Stimulated activated CD8-positive, alpha-beta memory T cell treated with anti-CD3 and anti-CD28 coated beads, Interleukin-12 subunit alpha, Interleukin-12 subunit beta, amount 100 ng/mL, for 4 hours (primary cell): Measurements from ENCODE around the gene TPM3.
"Not testable (repeated sequence)": the region's sequence is repeated elsewhere in the genome, so short reads cannot be mapped to it uniquely, and the experiment has no call there.

Experiments used
- DNase-seq: peaks from one replicate; pipeline ENCODE4 v3.0.0-alpha.2; 2020; ENCODE audit warnings: low read depth

Gene TPM3

DNA sequence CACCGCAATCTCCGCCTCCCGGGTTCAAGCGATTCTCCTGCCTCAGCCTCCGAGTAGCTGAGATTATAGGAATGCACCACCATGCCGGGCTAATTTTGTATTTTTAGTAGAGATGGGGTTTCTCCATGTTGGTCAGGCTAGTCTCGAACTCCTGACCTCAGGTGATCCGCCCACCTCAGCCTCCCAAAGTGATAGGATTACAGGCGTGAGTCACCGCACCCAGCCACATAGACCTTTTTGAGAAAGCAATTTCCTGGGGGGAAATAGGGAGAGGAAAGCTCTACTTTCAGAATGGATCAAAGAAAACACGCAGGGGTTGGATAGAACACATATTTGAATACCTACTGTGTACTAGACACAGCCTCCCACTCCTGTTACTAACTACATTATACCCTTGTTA is 13.9 kb upstream of the TPM3 start:
- not testable (repeated sequence) for DNase-seq

GRCh38 chr1:154199563-154199879 is 7.6 kb upstream of the TPM3 start:
- DNase-seq: no peak

GRCh38 chr1:154198756-154199562 is 7.1 kb upstream of the TPM3 start:
- no peak for DNase-seq

DNA sequence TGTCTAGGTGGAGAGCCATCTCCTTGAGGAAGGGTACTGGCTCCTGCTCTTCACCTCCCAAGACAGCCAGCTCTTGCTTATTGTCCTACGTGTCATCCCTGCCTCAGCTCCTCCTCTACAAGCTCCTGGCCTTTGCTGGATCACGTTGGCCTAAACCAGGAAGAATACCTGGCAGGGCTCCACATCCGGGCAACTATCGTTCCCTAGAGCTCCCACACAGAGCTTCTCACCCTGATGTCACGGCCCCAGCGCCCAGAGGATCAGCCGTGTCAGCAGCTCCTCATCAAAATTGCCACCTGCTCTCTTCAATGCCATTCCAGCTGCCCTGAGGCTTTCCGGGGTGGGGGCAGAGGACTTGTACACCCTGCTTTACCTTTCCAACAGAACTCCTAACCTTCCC is 1.9 kb upstream of the TPM3 start:
- no peak for DNase-seq

- DNase-seq: no peak
These were observed 576 bp upstream of the TPM3 start for GRCh38 chr1:154192476-154192875.

- DNase-seq: no peak
These were observed 1.4 kb downstream of the TPM3 start for GRCh38 chr1:154190550-154190949.

GRCh38 chr1:154186852-154187501 is 4.9 kb downstream of the TPM3 start:
- DNase-seq: no peak

GRCh38 chr1:154186177-154186576 is 5.7 kb downstream of the TPM3 start:
- DNase-seq: peak; percentile 30

GRCh38 chr1:154183046-154183915 is 8.6 kb downstream of the TPM3 start:
- DNase-seq: peak; percentile 87

DNA sequence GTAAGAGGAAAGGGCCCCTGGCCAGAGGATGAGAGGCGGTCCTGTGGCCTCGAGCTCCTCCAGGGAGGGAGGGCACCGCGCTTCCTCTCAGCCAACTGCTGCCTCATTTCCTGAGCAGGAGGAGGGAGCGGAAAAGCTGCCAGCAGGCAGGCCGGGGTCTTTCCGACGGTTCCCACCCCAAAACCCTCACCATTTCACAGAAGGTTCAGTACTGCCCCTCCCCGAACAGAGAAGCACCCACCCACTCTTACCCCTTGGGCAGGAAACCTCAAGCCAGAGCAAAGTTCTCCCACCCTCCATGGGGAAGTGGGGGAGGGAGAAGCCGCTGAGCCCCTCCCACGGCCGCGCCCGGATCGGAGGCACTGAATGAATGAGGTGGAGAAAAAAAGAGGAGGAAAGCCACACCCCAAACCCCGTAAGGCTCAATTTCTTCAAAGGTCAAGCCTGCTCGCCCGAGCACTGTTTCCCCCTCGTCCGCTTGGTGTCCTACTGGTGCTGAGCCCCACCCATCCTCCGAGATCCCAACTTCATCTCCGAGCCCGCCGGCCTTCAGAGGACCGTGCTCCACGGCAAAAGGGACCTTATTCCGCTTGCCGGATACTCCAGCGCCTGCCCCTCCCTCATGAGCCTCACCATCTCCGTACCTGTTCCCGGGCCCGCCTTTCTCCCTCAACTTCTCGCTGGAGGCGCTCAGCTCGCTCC is 9.4 kb downstream of the TPM3 start:
- DNase-seq: peak; percentile 51

- no peak for DNase-seq
These were observed 10.0 kb downstream of the TPM3 start for GRCh38 chr1:154181944-154182343.

GRCh38 chr1:154179946-154180687 is 11.8 kb downstream of the TPM3 start:
- no peak for DNase-seq

GRCh38 chr1:154178911-154179811 is 12.7 kb downstream of the TPM3 start:
- DNase-seq: no peak

DNA sequence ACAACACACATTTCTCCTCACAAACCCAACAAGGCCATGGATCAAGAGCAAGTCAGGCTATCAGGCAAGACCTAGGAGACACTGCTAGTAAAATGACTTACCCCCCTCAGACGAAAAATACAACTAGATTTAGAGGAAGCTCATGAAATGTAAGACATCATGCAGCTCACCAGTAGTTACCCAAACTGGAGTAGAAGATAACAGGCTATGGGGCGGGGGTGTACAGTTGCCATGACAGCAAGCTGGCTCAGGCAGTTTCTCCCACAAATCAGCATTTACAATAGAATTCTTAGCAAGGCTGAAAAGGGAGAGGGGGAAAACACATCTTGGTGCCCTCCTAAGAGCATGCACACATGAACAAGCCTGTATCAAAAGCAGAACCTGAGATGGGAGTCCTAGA is 13.9 kb downstream of the TPM3 start:
- DNase-seq: no peak

DNA sequence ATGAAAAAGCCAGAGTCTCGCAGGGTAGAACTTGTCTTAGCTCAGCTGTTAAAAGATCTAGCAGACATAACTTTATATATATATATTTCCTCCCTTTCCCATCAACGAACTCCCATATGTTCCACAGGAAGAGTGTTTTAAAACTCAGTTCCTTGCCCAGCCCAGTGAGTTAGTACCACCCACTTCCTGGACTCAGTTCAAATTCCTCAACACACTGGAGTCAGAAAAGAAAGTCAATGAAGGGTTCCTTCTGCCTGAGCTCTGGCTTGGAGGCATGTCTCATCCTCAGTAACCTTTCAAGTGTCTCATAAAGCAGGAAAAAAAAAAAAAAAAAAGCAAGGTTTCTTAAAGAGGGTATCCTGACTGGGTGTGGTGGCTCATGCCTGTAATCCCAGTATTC is 15.6 kb downstream of the TPM3 start:
- DNase-seq: no peak

DNA sequence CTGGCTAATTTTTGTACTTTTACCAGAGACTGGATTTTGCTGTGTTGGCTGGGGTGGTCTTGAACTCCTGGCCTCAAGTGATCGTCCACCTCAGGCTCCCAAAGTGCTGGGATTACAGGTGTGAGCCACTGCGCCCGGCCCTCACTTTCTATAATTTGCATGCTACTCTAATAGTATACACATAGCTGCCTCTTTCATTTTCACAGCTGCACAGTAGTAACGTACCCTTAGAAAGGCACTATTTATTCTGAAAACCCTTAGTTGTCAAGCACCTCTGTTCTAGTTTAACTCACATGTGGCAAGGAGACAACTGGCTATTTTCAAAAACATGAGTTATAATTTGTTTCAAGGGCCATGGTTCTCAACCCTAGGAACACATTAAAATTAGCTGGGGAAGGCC is 17.2 kb downstream of the TPM3 start:
- no peak for DNase-seq

- DNase-seq: no peak
These were observed 20.0 kb downstream of the TPM3 start for GRCh38 chr1:154171880-154172279.

DNA sequence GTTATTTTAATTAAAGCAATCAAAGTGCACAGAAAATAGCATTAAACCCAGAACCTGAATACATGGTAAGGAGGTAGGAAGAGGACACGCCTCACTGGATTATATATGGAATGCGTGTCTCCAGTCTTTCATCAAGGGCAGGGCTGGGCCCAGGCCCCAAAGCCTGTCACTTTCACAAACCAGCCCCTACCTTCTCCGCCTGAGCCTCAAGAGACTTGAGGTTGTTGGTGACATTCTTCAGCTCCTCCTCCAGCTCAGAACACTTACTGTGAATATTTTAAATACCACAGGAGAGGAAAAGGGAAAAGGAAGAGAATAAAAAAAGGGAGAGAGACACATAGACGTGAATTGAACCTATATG is 20.7 kb downstream of the TPM3 start:
- DNase-seq: no peak

GRCh38 chr1:154170547-154171222 is 21.2 kb downstream of the TPM3 start:
- DNase-seq: no peak

DNA sequence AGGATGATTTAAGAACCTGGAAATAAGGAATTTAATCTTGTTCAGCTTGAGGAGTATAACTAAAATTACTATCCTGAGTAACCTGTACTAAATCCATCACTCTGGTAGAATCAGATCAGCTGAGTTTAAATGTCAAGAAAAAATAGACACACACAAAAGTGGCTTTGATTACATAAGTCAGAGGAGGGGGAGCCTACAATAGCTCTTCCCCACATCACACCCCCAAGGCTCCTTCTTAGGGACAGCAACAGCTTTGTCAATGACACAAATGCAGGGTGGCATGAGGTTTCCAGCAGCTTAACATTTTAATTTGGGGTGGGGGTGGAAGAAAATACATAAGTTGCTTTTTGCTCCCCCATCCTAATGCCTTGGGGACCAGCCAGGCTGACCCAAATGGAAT is 24.4 kb downstream of the TPM3 start:
- no peak for DNase-seq
